Thoracic aorta (tissue), 2 donors: Measurements from ENCODE around the gene INTS13. TPM values are rescaled to one million over a fixed set of nuclear protein-coding genes. Genes with fewer than 3 reads are reported as not detected.
A peak's percentile ranks its signal among the peaks of the same experiment; 100 is the strongest.

Experiments
- ATAC-seq: fragments of 150-250 bp; one replicate; pipeline ENCODE4 v1.8.0; 2017; ENCODE audit warnings: low read depth; ENCODE audit not compliant: insufficient number of reproducible peaks, low FRiP score
- DNase-seq: peaks from one replicate; pipeline ENCODE4 v3.0.0-alpha.2; 2020; ENCODE audit warnings: low spot score
- H3K27ac ChIP-seq, 2 donors: fragments of 200-600 bp; sonication (generic); 1 replicate in 1 of 2; 2 replicates in 1 of 2; pipeline ENCODE4 v1.5.1; 2016; ENCODE audit warnings: mild to moderate bottlenecking in 2 of 2, moderate library complexity in 2 of 2
- H3K27me3 ChIP-seq: fragments of 200-600 bp; sonication (generic); replicated peaks from 2 replicates; pipeline ENCODE4 v1.6.0; 2016; ENCODE audit warnings: mild to moderate bottlenecking; ENCODE audit not compliant: insufficient read depth
- H3K36me3 ChIP-seq: fragments of 200-600 bp; sonication (generic); one replicate; pipeline ENCODE4 v1.5.1; 2016
- H3K4me1 ChIP-seq, 2 donors: fragments of 200-600 bp; sonication (generic); 1 replicate in 1 of 2; 2 replicates in 1 of 2; pipeline versions ENCODE4 v1.5.1 to v1.6.0; 2016; ENCODE audit warnings: low read depth in 2 of 2, mild to moderate bottlenecking in 1 of 2; ENCODE audit not compliant: control insufficient read depth in 1 of 2
- H3K4me3 ChIP-seq: fragments of 200-600 bp; sonication (generic); 2 replicates; pipeline ENCODE4 v1.5.1; 2016; ENCODE audit warnings: mild to moderate bottlenecking
- H3K9me3 ChIP-seq: fragments of 200-600 bp; sonication (generic); 2 replicates; pipeline ENCODE4 v1.5.1; 2016
- total RNA-seq, 2 donors: library from RNA; depleted of rRNA; stranded (reverse); fragments of >200 nt; gene quantifications; one replicate each; pipeline versions ENCODE4 v1.1.0 to v1.2.3, GENCODE V29; 2016
- TF ChIP-seq, protein P1 (sequence below): fragments of 200-600 bp; sonication (generic); IDR thresholded peaks from one replicate; pipeline ENCODE4 v1.5.1; 2019; ENCODE audit warnings: antibody characterized with exemption

The INTS13 gene
- total RNA-seq, 2 donors from 2014 or later: 5.7 to 15.0 TPM

DNA sequence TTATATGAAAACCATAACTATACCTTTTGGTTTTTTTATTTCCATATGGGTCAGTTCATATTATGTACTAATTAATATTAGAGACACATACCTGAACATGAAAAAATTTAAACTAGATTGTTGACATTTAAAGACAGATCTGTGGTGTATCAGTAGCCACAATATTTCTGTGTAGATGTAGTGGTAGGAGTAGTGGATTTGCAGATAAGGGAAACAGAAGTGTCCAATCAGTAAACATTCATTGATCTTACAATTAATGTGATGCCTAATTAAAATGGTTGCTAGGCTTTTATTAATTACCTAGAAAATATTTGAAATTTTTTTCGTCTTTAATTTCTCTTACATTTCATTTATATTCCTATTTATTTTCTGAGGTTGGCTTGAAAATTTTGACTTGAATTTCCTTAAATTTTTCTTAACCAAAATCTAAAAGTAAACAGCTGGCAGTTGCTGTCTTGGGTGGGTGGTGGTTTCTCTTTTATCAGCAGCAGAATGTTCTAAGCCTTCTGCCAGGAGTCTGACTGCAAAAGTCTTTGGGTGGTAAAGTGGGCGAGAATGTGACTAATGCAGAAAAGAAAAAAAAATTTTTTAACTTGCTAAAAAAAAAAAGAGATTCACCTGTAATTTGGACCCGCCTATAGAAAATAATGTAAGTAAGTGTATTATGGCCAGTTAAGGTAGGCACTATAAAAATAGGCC lies 2.9 kb upstream of the INTS13 start:
- Histone ChIP-seq H3K27me3 (no peaks in the 10 kb centered on the region), H3K4me1 (peaks cover 42 to 57% of the 10 kb centered on the region in 2 donors), H3K9me3 (no peaks in the 10 kb centered on the region), H3K36me3 (no peaks in the 10 kb centered on the region), H3K27ac (no peak overlapping the region), H3K4me3 (peak overlapping the region; percentile 77)
- TF ChIP-seq, protein P1, sequence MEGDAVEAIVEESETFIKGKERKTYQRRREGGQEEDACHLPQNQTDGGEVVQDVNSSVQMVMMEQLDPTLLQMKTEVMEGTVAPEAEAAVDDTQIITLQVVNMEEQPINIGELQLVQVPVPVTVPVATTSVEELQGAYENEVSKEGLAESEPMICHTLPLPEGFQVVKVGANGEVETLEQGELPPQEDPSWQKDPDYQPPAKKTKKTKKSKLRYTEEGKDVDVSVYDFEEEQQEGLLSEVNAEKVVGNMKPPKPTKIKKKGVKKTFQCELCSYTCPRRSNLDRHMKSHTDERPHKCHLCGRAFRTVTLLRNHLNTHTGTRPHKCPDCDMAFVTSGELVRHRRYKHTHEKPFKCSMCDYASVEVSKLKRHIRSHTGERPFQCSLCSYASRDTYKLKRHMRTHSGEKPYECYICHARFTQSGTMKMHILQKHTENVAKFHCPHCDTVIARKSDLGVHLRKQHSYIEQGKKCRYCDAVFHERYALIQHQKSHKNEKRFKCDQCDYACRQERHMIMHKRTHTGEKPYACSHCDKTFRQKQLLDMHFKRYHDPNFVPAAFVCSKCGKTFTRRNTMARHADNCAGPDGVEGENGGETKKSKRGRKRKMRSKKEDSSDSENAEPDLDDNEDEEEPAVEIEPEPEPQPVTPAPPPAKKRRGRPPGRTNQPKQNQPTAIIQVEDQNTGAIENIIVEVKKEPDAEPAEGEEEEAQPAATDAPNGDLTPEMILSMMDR: no peak
- ATAC-seq: no peak
- no peak for DNase-seq

DNA sequence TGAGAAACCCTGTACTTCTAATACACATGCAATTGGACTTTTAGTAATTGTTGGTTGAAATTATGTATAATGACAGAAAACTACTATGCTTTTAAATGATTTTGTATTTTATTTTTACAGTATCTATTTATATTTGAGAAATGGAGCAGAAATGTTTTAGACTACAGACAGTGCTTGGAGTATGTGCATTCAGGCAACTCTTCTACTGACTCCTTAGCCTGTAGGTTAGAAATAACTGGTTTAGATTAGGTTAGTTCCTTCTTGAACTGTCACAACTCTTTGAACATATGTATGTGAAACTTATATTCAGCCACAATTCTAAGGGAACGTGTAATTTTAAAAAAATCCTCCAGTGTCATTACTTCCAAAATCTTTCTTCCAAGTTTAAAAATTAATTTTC lies 2.2 kb upstream of the INTS13 start:
- H3K27me3 ChIP-seq: no peaks in the 10 kb centered on the region
- TF ChIP-seq, protein P1: no peak
- no peaks in the 10 kb centered on the region for H3K9me3 ChIP-seq
- no peak for ATAC-seq
- H3K4me3 ChIP-seq: peak overlapping the region; percentile 77
- peaks cover 42 to 61% of the 10 kb centered on the region in 2 donors for H3K4me1 ChIP-seq
- no peak for DNase-seq
- H3K27ac ChIP-seq: no peak overlapping the region
- H3K36me3 ChIP-seq: no peaks in the 10 kb centered on the region

DNA sequence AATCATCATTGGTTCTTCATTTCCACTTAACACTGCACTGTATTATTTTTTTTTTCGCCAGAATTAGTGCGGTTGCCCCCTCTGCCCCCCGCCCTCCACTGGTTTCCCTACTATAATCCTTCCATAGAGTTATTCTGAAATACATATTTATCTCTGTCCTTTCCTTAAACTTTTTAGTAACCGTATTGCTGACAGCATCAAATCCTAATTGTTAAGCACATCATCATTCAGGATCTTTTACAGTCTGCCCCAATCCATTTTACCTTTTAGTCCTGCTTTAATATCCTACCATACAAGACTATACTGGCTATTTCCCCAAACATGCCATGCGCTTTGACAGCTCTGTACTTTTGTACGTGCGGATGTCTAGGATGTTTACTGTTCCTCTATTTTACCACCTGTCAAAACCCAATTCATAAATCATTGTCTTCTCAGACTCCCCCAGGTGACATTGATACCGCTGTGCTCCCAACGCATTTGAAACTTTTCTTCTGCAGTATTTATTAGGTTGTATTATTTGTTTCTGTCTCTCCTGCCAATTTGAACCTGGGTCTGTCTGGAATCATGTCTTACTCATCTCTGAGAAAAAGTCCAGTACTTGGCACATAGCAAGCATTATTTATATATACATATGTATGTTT lies 1.5 kb upstream of the INTS13 start:
- Histone ChIP-seq H3K4me3 (peak overlapping the region; percentile 77), H3K4me1 (peaks cover 42 to 61% of the 10 kb centered on the region in 2 donors), H3K27ac (peak overlapping the region; percentile 95 to 96), H3K36me3 (no peaks in the 10 kb centered on the region), H3K9me3 (no peaks in the 10 kb centered on the region), H3K27me3 (no peaks in the 10 kb centered on the region)
- TF ChIP-seq, protein P1: no peak
- DNase-seq (no peak), ATAC-seq (no peak)

DNA sequence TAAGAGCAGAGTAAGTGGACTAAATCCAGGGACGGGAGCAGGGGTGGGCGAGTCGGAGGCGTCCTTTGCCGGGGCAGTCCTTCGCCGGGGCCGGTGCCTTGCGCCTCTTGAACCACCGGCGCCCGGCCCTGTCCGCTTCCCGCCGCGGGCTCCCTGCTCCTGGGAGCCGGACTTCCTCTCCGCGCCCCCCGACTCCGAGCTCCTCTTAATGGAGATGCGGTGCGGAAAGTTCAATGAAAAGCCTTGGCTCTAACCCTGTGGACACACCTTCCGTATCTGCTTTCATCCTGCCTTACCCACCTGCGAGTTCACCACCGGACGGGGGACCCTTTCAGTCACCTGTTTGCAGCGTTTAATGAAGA lies 901 bp upstream of the INTS13 start:
- peak; percentile 18 for ATAC-seq
- Histone ChIP-seq H3K4me3 (peak overlapping the region; percentile 77), H3K9me3 (no peaks in the 10 kb centered on the region), H3K36me3 (no peaks in the 10 kb centered on the region), H3K27me3 (no peaks in the 10 kb centered on the region), H3K27ac (peak overlapping the region; percentile 95 to 96), H3K4me1 (peaks cover 42 to 61% of the 10 kb centered on the region in 2 donors)
- no peak for DNase-seq
- TF ChIP-seq, protein P1: no peak

DNA sequence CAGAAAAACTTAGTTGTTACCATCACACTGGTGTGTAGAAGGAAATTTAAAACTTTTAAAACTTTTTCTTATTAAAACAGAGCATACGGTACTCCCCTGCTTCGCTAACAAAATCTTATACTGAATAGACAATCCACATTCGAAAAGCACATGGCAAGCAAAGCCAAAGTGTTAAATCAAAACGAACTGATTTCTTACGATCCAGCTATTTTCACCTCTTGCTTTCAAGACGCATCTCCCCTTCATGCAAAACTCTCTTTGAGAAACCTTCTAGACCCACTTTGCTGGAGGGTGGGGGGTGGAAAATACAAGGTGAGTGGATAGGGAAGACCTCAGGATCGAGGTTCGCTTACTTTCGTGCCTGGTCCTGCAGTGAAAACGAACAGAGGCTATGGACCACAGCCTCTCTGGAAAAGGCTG lies 328 bp downstream of the INTS13 start:
- no peak for ATAC-seq
- Histone ChIP-seq H3K36me3 (no peaks in the 10 kb centered on the region), H3K9me3 (no peaks in the 10 kb centered on the region), H3K4me1 (peaks cover 36 to 52% of the 10 kb centered on the region in 2 donors), H3K4me3 (peak overlapping the region; percentile 77), H3K27ac (peak overlapping the region; percentile 95 to 96), H3K27me3 (no peaks in the 10 kb centered on the region)
- TF ChIP-seq, protein P1: no peak
- no peak for DNase-seq
